Cardiac fibroblast (primary cell): ENCODE data around the gene PLXDC1.
"Not testable (repeated sequence)": the region's sequence is repeated elsewhere in the genome, so short reads cannot be mapped to it uniquely, and the experiment has no call there.

Source experiments
- DNase-seq, 2 donors: peaks; one replicate each; pipeline versions ENCODE4 v3.0.0 to v3.0.0-alpha.2; 2010; ENCODE audit warnings: low read depth in 2 of 2
- H3K4me3 ChIP-seq, 2 donors: replicated peaks in 1 of 2; 1 replicate in 1 of 2; 2 replicates in 1 of 2; pipeline ENCODE4 v1.5.1; 2011; ENCODE audit warnings: low read depth in 2 of 2, low read length in 2 of 2, mild to moderate bottlenecking in 2 of 2, moderate library complexity in 1 of 2
- TF ChIP-seq, protein P1 (sequence below): IDR thresholded peaks from one replicate; pipeline ENCODE4 v1.5.1; 2011; ENCODE audit warnings: low read depth, mild to moderate bottlenecking, low read length, inconsistent platforms

The PLXDC1 gene

DNA sequence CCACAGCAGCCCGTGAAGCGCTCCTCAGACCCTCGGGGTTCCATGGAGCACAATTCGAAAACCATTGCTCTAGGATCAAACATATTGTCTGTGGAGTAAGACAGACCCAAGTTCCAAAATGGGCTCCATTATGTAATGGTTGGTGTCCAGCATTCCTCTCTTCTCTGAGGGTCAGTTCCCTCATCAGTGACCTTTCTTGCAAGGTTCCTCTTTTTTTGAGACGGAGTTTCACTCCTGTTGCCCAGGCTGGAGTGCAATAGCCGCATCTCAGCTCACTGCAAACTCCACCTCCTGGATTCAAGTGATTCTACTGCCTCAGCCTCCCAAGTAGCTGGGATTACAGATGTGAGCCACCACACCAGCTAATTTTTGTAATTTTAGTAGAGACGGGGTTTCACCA lies 28.4 kb downstream of the PLXDC1 start:
- H3K4me3 ChIP-seq = no peak overlapping the region
- no peak for DNase-seq
- TF ChIP-seq, protein P1, sequence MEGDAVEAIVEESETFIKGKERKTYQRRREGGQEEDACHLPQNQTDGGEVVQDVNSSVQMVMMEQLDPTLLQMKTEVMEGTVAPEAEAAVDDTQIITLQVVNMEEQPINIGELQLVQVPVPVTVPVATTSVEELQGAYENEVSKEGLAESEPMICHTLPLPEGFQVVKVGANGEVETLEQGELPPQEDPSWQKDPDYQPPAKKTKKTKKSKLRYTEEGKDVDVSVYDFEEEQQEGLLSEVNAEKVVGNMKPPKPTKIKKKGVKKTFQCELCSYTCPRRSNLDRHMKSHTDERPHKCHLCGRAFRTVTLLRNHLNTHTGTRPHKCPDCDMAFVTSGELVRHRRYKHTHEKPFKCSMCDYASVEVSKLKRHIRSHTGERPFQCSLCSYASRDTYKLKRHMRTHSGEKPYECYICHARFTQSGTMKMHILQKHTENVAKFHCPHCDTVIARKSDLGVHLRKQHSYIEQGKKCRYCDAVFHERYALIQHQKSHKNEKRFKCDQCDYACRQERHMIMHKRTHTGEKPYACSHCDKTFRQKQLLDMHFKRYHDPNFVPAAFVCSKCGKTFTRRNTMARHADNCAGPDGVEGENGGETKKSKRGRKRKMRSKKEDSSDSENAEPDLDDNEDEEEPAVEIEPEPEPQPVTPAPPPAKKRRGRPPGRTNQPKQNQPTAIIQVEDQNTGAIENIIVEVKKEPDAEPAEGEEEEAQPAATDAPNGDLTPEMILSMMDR = no peak

DNA sequence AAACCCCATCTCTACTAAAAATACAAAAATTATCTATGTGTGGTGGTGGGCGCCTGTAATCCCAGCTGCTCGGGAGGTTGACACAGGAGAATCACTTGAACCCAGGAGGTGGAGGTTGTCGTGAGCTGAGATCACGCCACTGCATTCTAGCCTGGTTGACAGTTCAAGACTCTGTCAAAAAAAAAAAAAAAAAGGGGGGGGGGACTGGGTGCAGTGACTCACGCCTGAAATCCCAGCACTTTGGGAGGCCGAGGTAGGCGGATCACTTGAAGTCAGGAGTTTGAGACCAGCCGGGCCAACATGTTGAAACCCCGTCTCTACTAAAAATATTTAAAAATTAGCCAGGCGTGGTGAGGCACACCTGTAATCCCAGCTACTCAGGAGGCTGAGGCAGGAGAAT lies 29.5 kb downstream of the PLXDC1 start:
- DNase-seq, H3K4me3 ChIP-seq: not testable (repeated sequence)

DNA sequence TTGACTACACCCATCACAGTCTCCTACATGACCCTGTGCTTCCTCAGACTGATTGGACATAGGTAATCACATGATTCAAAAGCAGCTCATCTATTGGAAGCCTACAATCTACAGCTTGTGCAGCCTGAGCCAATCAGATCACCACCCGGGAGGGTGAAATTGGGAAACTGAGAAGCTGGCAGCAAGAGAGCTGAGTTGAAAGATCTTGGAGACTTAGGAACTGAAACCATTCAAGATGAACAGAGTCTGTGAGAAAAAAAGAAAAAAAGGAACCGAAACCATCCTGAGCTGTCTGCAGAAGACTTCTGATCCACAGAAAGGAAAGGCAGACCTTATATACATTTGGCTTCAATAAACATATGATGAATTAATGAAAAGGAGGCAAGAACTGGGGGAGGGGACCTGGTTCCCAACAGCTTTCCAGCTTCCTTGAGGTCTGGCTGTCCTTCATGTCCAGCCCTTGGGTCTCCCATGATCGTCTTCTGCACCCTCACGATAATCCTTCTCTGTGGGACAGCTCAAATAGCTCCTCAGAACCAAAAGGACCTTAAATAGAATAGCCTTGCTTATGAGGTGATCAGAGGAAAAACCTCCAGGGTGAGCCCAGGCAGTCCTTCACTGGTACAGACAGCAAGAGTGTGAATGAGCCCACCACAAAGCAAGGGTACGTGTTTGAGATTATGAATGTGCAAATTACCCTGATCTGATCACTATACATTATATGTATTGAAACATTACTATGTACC lies 32.6 kb downstream of the PLXDC1 start:
- TF ChIP-seq, protein P1 = no peak
- no peak for DNase-seq
- H3K4me3 ChIP-seq = no peak overlapping the region

DNA sequence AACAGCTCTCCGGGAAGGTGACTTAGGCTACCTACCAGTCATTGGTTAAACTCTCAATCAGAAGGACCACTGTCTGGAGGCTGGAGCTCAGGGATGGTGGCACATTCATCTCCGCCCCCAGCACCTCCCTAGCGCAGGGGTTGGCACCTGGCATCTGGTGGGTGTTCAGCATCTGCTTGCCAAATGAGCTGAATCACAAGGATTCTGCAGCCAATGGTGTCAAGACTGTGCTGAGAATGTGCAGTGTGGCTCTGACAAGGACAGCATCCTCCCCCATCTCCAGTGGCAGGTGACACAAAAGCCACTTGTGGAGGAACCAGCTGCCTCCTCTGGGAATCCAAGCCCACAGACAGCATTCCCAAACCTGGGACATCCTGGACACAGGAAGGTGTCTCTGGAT lies 35.2 kb downstream of the PLXDC1 start:
- TF ChIP-seq, protein P1 = no peak
- no peak overlapping the region for H3K4me3 ChIP-seq
- no peak for DNase-seq

DNA sequence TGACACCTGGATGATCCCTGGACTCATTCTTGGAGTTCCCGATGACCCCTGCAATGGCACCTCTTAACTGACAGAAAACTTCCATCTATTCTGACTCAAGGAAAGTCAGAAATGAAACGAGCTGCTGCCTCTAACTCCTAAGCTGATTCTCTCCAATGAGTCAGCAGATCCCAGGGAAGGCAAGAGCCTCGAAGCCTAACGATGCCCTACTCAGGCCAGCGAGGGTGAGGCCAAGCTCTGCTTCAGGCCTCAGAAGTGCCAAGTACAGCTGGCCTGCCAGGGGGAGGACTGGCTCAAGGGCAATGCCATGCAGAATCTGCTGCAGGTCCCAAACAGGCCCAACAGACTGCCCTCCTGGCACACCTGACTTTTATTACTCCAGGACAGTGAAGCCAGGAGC lies 36.3 kb downstream of the PLXDC1 start:
- H3K4me3 ChIP-seq = no peak overlapping the region

DNA sequence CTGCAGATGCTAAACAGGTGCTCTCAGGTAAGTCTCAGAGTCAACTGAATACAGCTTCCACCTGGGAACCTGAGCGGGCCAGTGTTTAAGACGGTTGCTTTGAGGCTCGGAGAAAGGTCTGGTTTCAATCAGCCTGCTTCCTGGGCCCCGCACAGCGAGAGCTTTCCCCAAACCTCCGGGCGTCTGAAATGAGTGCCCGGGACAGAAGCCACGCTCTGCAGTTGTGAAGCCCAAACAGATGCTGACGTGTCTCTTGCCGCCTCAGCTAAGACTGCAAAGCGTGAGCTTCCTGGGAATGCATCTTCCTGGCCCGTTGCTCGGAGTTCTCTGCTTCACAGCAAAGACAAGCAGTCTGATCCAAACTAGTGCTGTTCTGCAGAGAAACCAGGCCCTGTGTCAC lies 36.7 kb downstream of the PLXDC1 start:
- DNase-seq = peak in 1 of 2 donors; percentile 36
- TF ChIP-seq, protein P1 = no peak
- H3K4me3 ChIP-seq = no peak overlapping the region

More for the DNA sequence above, 36.3 kb downstream of the PLXDC1 start:
- DNase-seq = peak; percentile 26 to 40
- TF ChIP-seq, protein P1 = no peak

DNA sequence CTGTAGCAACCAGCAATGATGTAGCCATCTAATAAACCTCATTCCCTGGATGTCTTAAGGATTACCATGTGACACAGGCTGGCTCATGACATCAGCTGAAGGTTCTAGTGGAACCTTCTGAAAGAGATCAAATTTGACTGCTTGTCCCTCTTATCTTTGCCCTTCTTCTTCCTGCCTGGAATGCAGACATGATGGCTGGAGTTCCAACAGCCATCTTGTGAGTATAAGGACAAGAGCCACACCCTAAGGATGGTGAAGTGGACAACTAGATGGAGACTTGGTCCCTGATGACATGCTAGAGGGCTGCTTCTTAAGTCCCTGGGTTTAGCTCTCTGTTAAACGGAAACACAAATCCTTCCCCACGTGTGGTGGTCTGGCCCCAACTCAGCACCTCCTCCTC lies 37.6 kb downstream of the PLXDC1 start:
- TF ChIP-seq, protein P1 = no peak
- no peak for DNase-seq
- no peak overlapping the region for H3K4me3 ChIP-seq
